GM10248 (cell line): Measurements from ENCODE around the gene HEATR5A.
"Not testable (repeated sequence)": the region's sequence is repeated elsewhere in the genome, so short reads cannot be mapped to it uniquely, and the experiment has no call there.

Experiments
- CTCF ChIA-PET: fragments of 300-600 bp; sonication (Branson Sonifier 250); formaldehyde crosslinking; extraction: SDS; loops from one replicate; lab custom pipeline; 2021; ENCODE audit warnings: antibody characterized with exemption; lab: Yijun Ruan, JAX
- POLR2A ChIA-PET: fragments of 350-650 bp; sonication (Branson Sonifier 250); formaldehyde crosslinking; extraction: SDS; loops from one replicate; lab custom pipeline; 2020; ENCODE audit warnings: antibody characterized with exemption; lab: Yijun Ruan, JAX
- DNase-seq: peaks from one replicate; pipeline ENCODE4 v3.0.0; 2012; ENCODE audit errors: extremely low spot score
- TF ChIP-seq, protein P1 (sequence below): IDR thresholded peaks from 2 replicates; pipeline ENCODE4 v1.5.1; 2012; ENCODE audit warnings: mild to moderate bottlenecking, low read depth; ENCODE audit errors: extremely low read depth, missing control alignments, control extremely low read depth

The HEATR5A gene

GRCh38 chr14:31363331-31364073 lies 56.8 kb downstream of the HEATR5A start:
- CTCF ChIA-PET: interaction anchor here (1.0 to 1.9 kb wide), 9 partner anchors 8 to 172 kb away, joined by 3 to 9 read pairs (median 3); no protein-coding TSS in a partner anchor
- POLR2A ChIA-PET: interaction anchor here (0.5 kb wide), 1 partner anchor 163 kb away, joined by 3 read pairs; no protein-coding TSS in a partner anchor
- DNase-seq: no peak
- TF ChIP-seq, protein P1, sequence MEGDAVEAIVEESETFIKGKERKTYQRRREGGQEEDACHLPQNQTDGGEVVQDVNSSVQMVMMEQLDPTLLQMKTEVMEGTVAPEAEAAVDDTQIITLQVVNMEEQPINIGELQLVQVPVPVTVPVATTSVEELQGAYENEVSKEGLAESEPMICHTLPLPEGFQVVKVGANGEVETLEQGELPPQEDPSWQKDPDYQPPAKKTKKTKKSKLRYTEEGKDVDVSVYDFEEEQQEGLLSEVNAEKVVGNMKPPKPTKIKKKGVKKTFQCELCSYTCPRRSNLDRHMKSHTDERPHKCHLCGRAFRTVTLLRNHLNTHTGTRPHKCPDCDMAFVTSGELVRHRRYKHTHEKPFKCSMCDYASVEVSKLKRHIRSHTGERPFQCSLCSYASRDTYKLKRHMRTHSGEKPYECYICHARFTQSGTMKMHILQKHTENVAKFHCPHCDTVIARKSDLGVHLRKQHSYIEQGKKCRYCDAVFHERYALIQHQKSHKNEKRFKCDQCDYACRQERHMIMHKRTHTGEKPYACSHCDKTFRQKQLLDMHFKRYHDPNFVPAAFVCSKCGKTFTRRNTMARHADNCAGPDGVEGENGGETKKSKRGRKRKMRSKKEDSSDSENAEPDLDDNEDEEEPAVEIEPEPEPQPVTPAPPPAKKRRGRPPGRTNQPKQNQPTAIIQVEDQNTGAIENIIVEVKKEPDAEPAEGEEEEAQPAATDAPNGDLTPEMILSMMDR: no peak

DNA sequence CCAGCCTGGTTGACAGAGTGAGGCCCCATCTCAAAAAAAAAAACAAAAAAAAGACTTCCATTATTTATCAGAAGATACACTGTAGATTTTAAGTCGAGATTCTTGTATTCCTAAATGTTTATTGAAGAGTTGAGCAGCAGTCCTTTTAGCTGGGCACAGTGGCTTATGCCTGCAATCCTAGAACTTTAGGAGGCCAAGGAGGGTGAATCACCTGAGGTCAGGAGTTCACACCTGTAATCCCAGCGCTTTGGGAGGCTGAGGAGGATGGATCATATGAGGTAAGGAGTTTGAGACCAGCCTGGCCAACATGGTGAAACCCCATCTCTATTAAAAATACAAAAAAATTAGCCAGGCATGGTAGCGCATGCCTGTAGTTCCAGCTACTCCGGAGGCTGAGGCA lies 57.6 kb downstream of the HEATR5A start:
- CTCF ChIA-PET: interaction anchor here (1.2 to 1.9 kb wide), 4 partner anchors 7 to 171 kb away, joined by 3 to 9 read pairs (median 3); no protein-coding TSS in a partner anchor
- POLR2A ChIA-PET: no interaction called here
- TF ChIP-seq, protein P1: no peak
- DNase-seq: no peak

DNA sequence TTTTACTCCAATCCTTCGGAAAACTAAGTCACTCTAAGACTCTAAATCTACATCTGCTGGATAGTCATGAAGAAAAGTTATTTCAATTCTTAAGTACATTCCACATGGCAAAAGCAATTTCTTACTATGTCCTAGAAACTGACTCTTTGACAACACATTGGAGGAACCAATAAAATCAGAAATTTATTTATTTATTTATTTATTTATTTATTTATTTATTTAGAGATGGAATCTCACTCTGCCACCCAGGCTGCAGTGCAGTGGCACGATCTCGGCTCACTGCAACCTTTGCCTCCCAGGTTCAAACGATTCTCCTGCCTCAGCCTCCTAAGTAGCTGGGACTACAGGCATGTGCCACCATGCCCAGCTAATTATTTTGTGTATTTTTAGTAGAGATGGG lies 58.6 kb downstream of the HEATR5A start:
- POLR2A ChIA-PET, DNase-seq: not testable (repeated sequence)
- CTCF ChIA-PET: interaction anchor here (1.1 to 1.9 kb wide), 2 partner anchors 19 to 23 kb away, joined by 3 to 4 read pairs; no protein-coding TSS in a partner anchor

GRCh38 chr14:31360919-31361662 lies 59.3 kb downstream of the HEATR5A start:
- ChIA-PET POLR2A (no interaction called here), CTCF (interaction anchor here (1.1 to 1.9 kb wide), 7 partner anchors 10 to 381 kb away, joined by 3 to 9 read pairs (median 4); no protein-coding TSS in a partner anchor)
- TF ChIP-seq, protein P1: no peak
- DNase-seq: no peak

GRCh38 chr14:31357279-31357678 lies 63.1 kb downstream of the HEATR5A start:
- POLR2A ChIA-PET: no interaction called here
- CTCF ChIA-PET: interaction anchor here (0.9 to 2.0 kb wide), 2 partner anchors 11 to 19 kb away, joined by 4 to 8 read pairs; no protein-coding TSS in a partner anchor
- TF ChIP-seq, protein P1: no peak
- DNase-seq: no peak

DNA sequence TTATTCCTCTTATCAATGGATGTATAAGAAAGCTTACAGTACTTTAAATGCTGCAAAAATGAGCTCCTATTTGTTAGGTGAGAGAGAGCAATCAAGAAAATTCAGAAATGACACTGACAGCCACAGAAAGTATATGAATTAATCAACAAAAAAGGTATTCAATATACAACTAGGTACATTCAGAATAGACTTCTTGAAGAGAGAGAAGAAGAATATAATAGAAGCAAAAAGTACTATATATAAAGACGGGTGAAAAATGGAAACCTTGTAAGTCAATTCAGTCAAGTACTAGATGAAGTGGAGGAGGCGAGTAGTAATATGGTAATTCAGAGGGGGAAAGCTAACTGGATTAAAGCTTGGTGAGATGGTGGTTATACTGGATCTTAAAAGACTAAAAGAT lies 74.3 kb downstream of the HEATR5A start:
- no peak for DNase-seq
- TF ChIP-seq, protein P1: no peak
- CTCF ChIA-PET: interaction anchor here (1.2 to 2.5 kb wide), 3 partner anchors 9 to 366 kb away, joined by 3 to 10 read pairs (median 8); no protein-coding TSS in a partner anchor
- POLR2A ChIA-PET: no interaction called here

- TF ChIP-seq, protein P1: no peak
- ChIA-PET CTCF (no interaction called here), POLR2A (no interaction called here)
- no peak for DNase-seq
Measured at GRCh38 chr14:31341280-31341679, 79.1 kb downstream of the HEATR5A start.
